ENCODE results near the gene DOHH. TPM values are rescaled to one million over a fixed set of nuclear protein-coding genes. Genes with fewer than 3 reads are reported as not detected.

The DOHH gene
- total RNA-seq, 4 donors from 2014 or later: 11.7 to 28.1 (median 13.0) TPM

- DNase-seq (ENCODE audit: low spot score): no peak
- no peak for TF ChIP-seq CTCF (IDR thresholded peaks at IDR 0.05)
- ATAC-seq (ENCODE audit: low FRiP score): no peak
These were observed 28.2 kb upstream of the DOHH start for GRCh38 chr19:3528539-3529211.

- DNase-seq (ENCODE audit: low spot score): no peak
- no peak for ATAC-seq (ENCODE audit: low FRiP score)
- no peak for TF ChIP-seq CTCF (IDR thresholded peaks at IDR 0.05)
These were observed 27.6 kb upstream of the DOHH start for GRCh38 chr19:3528080-3528479.

- DNase-seq (ENCODE audit: low spot score): no peak
- no peak for TF ChIP-seq CTCF (IDR thresholded peaks at IDR 0.05)
- ATAC-seq (ENCODE audit: low FRiP score): no peak
These were observed 26.9 kb upstream of the DOHH start for GRCh38 chr19:3527238-3527910.

GRCh38 chr19:3526507-3527237, 26.2 kb upstream of the DOHH start:
- ATAC-seq (ENCODE audit: low FRiP score): no peak
- no peak for TF ChIP-seq CTCF (IDR thresholded peaks at IDR 0.05)
- no peak for DNase-seq (ENCODE audit: low spot score)

- ATAC-seq (ENCODE audit: low FRiP score): no peak
- no peak for TF ChIP-seq CTCF (IDR thresholded peaks at IDR 0.05)
- no peak for DNase-seq (ENCODE audit: low spot score)
These were observed 24.5 kb upstream of the DOHH start for GRCh38 chr19:3524904-3525451.

GRCh38 chr19:3524078-3524842, 23.8 kb upstream of the DOHH start:
- DNase-seq (ENCODE audit: low spot score) (no peak), ATAC-seq (ENCODE audit: low FRiP score) (no peak)
- TF ChIP-seq CTCF (IDR thresholded peaks at IDR 0.05): no peak

Data from omental fat pad (tissue), 4 donors.